GM12872 (cell line): ENCODE results near the gene RNF213.

Experiments
- TF ChIP-seq, protein P1 (sequence below): IDR thresholded peaks from 3 replicates; pipeline ENCODE4 v1.5.1; 2011; ENCODE audit warnings: low read depth, mild to moderate bottlenecking, low read length, moderate library complexity; ENCODE audit not compliant: insufficient read depth

RNF213 gene

GRCh38 chr17:80438806-80439205, 178.2 kb downstream of the RNF213 start:
- TF ChIP-seq, protein P1, sequence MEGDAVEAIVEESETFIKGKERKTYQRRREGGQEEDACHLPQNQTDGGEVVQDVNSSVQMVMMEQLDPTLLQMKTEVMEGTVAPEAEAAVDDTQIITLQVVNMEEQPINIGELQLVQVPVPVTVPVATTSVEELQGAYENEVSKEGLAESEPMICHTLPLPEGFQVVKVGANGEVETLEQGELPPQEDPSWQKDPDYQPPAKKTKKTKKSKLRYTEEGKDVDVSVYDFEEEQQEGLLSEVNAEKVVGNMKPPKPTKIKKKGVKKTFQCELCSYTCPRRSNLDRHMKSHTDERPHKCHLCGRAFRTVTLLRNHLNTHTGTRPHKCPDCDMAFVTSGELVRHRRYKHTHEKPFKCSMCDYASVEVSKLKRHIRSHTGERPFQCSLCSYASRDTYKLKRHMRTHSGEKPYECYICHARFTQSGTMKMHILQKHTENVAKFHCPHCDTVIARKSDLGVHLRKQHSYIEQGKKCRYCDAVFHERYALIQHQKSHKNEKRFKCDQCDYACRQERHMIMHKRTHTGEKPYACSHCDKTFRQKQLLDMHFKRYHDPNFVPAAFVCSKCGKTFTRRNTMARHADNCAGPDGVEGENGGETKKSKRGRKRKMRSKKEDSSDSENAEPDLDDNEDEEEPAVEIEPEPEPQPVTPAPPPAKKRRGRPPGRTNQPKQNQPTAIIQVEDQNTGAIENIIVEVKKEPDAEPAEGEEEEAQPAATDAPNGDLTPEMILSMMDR = no peak

DNA sequence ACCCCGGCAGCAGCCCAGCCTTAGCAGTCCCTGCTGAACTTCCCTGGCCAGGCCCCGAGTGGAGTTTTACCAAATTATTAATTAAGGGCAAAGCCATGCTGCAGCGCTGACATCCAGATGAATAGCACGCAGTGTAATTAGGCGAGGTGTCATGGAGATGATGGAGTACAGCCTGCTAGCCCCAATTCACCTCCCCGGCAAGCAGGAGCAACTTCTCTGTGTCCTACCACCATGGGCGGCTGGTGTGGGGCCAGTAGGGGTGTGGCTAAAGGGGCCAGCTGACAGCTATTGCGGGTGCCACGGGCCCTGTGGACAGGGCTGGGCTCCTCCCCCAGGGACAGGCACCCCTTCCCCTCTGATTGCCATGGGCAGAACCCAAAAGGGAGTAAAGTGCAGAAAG, 178.8 kb downstream of the RNF213 start:
- TF ChIP-seq, protein P1 = no peak

DNA sequence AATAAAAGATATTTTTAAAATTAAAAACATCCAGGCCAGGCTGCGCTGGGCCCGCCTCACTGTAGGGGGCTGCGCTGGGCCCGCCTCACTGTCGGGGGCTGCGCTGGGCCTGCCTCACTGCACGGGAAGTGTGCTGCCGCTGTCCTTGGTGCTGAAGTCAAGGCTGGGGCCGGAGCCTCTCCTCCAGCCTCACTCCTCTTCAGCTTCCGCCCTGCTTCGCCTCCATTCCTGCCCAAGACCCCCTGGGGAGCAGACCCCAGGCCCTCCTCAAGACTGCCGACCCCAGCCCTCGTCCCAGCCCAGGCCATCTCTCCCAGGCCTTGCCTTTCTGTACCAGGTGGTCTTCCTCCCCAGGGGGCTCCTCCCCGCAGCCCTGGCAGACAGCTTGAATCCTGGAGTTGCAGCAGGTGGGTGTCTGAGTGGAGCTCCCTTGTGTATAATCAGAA, 180.5 kb downstream of the RNF213 start:
- TF ChIP-seq, protein P1 = no peak

GRCh38 chr17:80441598-80442322, 181.1 kb downstream of the RNF213 start:
- TF ChIP-seq, protein P1 = no peak

- TF ChIP-seq, protein P1 = no peak
Measured at GRCh38 chr17:80442323-80442659, 181.6 kb downstream of the RNF213 start.

DNA sequence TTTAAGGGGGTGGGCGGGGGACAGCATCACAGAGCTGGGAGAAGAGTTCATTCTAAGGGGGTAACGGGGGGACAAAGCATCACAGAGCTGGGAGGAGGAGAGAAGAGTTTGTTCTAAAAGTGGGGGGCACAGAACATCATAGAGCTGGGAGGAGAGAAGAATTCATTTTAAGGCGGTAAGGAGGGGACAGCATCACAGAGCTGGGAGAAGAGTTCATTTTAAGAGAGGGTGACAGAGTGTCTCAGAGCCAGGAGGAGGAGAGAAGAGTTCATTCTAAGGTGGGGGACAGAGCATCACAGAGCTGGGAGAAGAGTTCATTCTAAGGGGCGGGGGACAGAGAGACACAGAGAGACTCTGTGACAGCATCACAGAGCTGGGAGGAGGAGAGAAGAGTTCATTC, 182.1 kb downstream of the RNF213 start:
- TF ChIP-seq, protein P1 = no peak

GRCh38 chr17:80443498-80443897, 182.8 kb downstream of the RNF213 start:
- TF ChIP-seq, protein P1 = no peak
